ENCODE measurements around the gene DLG4.
"Not testable (repeated sequence)": the region's sequence is repeated elsewhere in the genome, so short reads cannot be mapped to it uniquely, and the experiment has no call there.

Gene DLG4

DNA sequence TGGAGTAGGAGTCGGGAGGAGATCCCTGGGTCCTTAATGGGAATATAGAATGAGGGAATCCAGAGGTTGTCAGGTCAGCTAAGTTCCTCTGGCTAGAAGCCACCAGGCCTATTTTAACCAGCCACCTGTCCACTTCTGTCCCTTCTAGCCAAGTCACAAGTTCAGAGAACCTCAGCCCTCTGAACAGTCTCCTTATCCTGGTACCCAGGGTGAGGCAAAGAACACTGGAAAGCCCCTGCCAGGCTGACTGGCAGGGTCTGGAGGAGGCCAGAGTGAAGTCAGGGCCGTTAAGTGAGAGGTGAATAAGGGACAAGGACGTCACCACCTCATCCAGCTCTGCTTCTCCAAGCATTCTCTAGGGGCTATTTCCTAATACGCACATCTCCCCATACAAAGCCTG is 29.2 kb upstream of the DLG4 start:
- Histone ChIP-seq H3K9ac (ENCODE audit: low read depth, low read length) (peak overlapping the region; percentile 88), H3K4me1 (ENCODE audit: insufficient read depth, low read length) (peaks cover 45% of the 10 kb centered on the region), H3K79me2 (ENCODE audit: insufficient read depth, low read length) (peaks cover 76% of the 10 kb centered on the region), H4K20me1 (ENCODE audit: insufficient read depth, low read length) (peaks cover 46% of the 10 kb centered on the region), H2AFZ (ENCODE audit: low read depth, low read length) (no peak overlapping the region), H3K27me3 (ENCODE audit: insufficient read depth, low read length, poor library complexity) (no peaks in the 10 kb centered on the region), H3K4me3 (ENCODE audit: low read depth in 1 of 2, low read length in 2 of 2) (peak overlapping the region in 1 of 2 experiments; percentile 7; a peak in 1 of 4 replicates), H3K9me3 (ENCODE audit: insufficient read depth, low read length, severe bottlenecking) (no peaks in the 10 kb centered on the region), H3K27ac (ENCODE audit: low read length) (peak overlapping the region; percentile 18; the same call in 1 of the 2 replicates), H3K36me3 (ENCODE audit: insufficient read depth, low read length) (peaks cover 40% of the 10 kb centered on the region), H3K4me2 (ENCODE audit: insufficient read depth, low read length) (peak overlapping the region; percentile 79)
- TF ChIP-seq EZH2 (IDR thresholded peaks at IDR 0.05; ENCODE audit: borderline replicate concordance, low read depth, low read length, severe bottlenecking): no peak
- TF ChIP-seq, protein P1, sequence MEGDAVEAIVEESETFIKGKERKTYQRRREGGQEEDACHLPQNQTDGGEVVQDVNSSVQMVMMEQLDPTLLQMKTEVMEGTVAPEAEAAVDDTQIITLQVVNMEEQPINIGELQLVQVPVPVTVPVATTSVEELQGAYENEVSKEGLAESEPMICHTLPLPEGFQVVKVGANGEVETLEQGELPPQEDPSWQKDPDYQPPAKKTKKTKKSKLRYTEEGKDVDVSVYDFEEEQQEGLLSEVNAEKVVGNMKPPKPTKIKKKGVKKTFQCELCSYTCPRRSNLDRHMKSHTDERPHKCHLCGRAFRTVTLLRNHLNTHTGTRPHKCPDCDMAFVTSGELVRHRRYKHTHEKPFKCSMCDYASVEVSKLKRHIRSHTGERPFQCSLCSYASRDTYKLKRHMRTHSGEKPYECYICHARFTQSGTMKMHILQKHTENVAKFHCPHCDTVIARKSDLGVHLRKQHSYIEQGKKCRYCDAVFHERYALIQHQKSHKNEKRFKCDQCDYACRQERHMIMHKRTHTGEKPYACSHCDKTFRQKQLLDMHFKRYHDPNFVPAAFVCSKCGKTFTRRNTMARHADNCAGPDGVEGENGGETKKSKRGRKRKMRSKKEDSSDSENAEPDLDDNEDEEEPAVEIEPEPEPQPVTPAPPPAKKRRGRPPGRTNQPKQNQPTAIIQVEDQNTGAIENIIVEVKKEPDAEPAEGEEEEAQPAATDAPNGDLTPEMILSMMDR (IDR thresholded peaks at IDR 0.05; ENCODE audit: borderline replicate concordance, extremely low read depth, low read length, poor library complexity, severe bottlenecking): no peak
- DNase-seq: no peak
- no peak for ATAC-seq (ENCODE audit: insufficient read depth, low read depth)

- ATAC-seq (ENCODE audit: insufficient read depth, low read depth): no peak
- no peak for DNase-seq
- Histone ChIP-seq H2AFZ (ENCODE audit: low read depth, low read length) (no peak overlapping the region), H3K79me2 (ENCODE audit: insufficient read depth, low read length) (peaks cover 70% of the 10 kb centered on the region), H3K27ac (ENCODE audit: low read length) (no peak overlapping the region), H3K27me3 (ENCODE audit: insufficient read depth, low read length, poor library complexity) (no peaks in the 10 kb centered on the region), H3K9me3 (ENCODE audit: insufficient read depth, low read length, severe bottlenecking) (no peaks in the 10 kb centered on the region), H3K36me3 (ENCODE audit: insufficient read depth, low read length) (peaks cover 39% of the 10 kb centered on the region), H3K4me2 (ENCODE audit: insufficient read depth, low read length) (no peak overlapping the region), H3K9ac (ENCODE audit: low read depth, low read length) (no peak overlapping the region), H3K4me3 (ENCODE audit: low read depth in 1 of 2, low read length in 2 of 2) (no peak overlapping the region), H4K20me1 (ENCODE audit: insufficient read depth, low read length) (peaks cover 50% of the 10 kb centered on the region), H3K4me1 (ENCODE audit: insufficient read depth, low read length) (peaks cover 44% of the 10 kb centered on the region)
- no peak for TF ChIP-seq EZH2 (IDR thresholded peaks at IDR 0.05; ENCODE audit: borderline replicate concordance, low read depth, low read length, severe bottlenecking)
- TF ChIP-seq, protein P1 (IDR thresholded peaks at IDR 0.05; ENCODE audit: borderline replicate concordance, extremely low read depth, low read length, poor library complexity, severe bottlenecking): no peak
Observed at GRCh38 chr17:7246779-7247178, 27.1 kb upstream of the DLG4 start.

DNA sequence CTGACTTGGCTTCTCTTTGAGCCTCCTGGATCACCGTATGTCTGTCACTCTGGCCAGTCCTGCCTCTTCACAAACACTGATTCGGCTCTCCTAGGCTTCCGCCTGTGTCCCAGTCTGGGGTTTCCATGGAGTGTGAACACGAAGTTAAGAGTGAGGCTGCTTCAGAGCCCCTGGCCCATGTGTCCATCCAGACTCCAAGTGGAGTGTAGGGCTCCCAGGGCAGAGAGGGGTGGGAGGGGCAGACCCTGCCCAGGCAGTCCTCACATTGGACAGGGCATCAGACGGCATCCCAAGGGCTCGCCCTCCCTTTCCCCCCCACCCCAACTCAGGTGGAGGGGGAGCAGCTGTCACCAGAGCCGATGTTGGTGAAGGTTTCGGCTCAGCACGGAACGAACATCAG is 24.2 kb upstream of the DLG4 start:
- H3K4me2 ChIP-seq (ENCODE audit: insufficient read depth, low read length); H3K4me3 ChIP-seq (ENCODE audit: low read depth in 1 of 2, low read length in 2 of 2); H2AFZ ChIP-seq (ENCODE audit: low read depth, low read length); H3K27ac ChIP-seq (ENCODE audit: low read length); H3K9me3 ChIP-seq (ENCODE audit: insufficient read depth, low read length, severe bottlenecking); H3K9ac ChIP-seq (ENCODE audit: low read depth, low read length); H3K27me3 ChIP-seq (ENCODE audit: insufficient read depth, low read length, poor library complexity); DNase-seq; ATAC-seq (ENCODE audit: insufficient read depth, low read depth): not testable (repeated sequence)
- Histone ChIP-seq H4K20me1 (ENCODE audit: insufficient read depth, low read length) (peaks cover 29% of the 10 kb centered on the region), H3K36me3 (ENCODE audit: insufficient read depth, low read length) (peaks cover 49% of the 10 kb centered on the region), H3K79me2 (ENCODE audit: insufficient read depth, low read length) (peaks cover 60% of the 10 kb centered on the region), H3K4me1 (ENCODE audit: insufficient read depth, low read length) (peaks cover 46% of the 10 kb centered on the region)

DNA sequence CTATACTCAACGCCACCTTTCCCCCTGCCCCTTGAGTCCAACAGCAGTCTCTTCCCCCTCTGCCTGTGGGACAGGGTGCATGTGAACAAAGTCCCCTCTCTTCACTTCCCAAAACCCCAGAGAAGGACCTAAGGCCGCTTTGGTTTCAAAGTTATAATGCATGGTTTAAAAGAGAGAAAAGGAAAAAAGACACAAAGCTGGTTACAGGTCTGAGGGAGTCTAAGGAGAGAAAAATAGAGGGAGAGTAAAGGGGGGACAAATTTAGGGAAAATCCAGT is 23.8 kb upstream of the DLG4 start:
- no peak for TF ChIP-seq EZH2 (IDR thresholded peaks at IDR 0.05; ENCODE audit: borderline replicate concordance, low read depth, low read length, severe bottlenecking)
- TF ChIP-seq, protein P1 (IDR thresholded peaks at IDR 0.05; ENCODE audit: borderline replicate concordance, extremely low read depth, low read length, poor library complexity, severe bottlenecking): no peak
- H3K4me3 ChIP-seq (ENCODE audit: low read depth in 1 of 2, low read length in 2 of 2): peak overlapping the region in 1 of 2 experiments; percentile 87; a peak in 3 of 4 replicates
- H3K27ac ChIP-seq (ENCODE audit: low read length): peak overlapping the region; percentile 94
- ATAC-seq (ENCODE audit: insufficient read depth, low read depth): no peak
- DNase-seq: no peak
- H3K79me2 ChIP-seq (ENCODE audit: insufficient read depth, low read length): peaks cover 60% of the 10 kb centered on the region
- H3K4me2 ChIP-seq (ENCODE audit: insufficient read depth, low read length): peak overlapping the region; percentile 72
- H3K9ac ChIP-seq (ENCODE audit: low read depth, low read length): peak overlapping the region; percentile 66
- peaks cover 25% of the 10 kb centered on the region for H4K20me1 ChIP-seq (ENCODE audit: insufficient read depth, low read length)
- peaks cover 46% of the 10 kb centered on the region for H3K36me3 ChIP-seq (ENCODE audit: insufficient read depth, low read length)
- H3K9me3 ChIP-seq (ENCODE audit: insufficient read depth, low read length, severe bottlenecking): no peaks in the 10 kb centered on the region
- H3K27me3 ChIP-seq (ENCODE audit: insufficient read depth, low read length, poor library complexity): no peaks in the 10 kb centered on the region
- peaks cover 41% of the 10 kb centered on the region for H3K4me1 ChIP-seq (ENCODE audit: insufficient read depth, low read length)
- H2AFZ ChIP-seq (ENCODE audit: low read depth, low read length): peak overlapping the region; percentile 55; the same call in 1 of the 2 replicates
